Aorta (tissue), 5 donors: Measurements from ENCODE around the gene SPECC1. TPM values are rescaled to one million over a fixed set of nuclear protein-coding genes. Genes with fewer than 3 reads are reported as not detected.
"Not testable (repeated sequence)": the region's sequence is repeated elsewhere in the genome, so short reads cannot be mapped to it uniquely, and the experiment has no call there.

ENCODE experiments used
- ATAC-seq: fragments of 200-7000 bp; cut with Tn5 transposase; one replicate; pipeline ENCODE4 v1.9.1; 2022; ENCODE audit warnings: moderate library complexity; ENCODE audit not compliant: low FRiP score
- DNase-seq, 2 donors: peaks; one replicate each; pipeline ENCODE4 v3.0.0-alpha.2; 2020
- H3K27ac ChIP-seq, 2 donors: one replicate each; pipeline ENCODE4 v1.5.1; 2013; ENCODE audit warnings: low read length in 2 of 2, mild to moderate bottlenecking in 2 of 2, moderate library complexity in 2 of 2, control low read depth in 1 of 2, inconsistent platforms in 1 of 2, low read depth in 1 of 2
- H3K27me3 ChIP-seq, 2 donors: one replicate each; pipeline ENCODE4 v1.6.1; 2013; ENCODE audit warnings: control low read depth in 1 of 2, low read length in 1 of 2, mild to moderate bottlenecking in 1 of 2, moderate library complexity in 1 of 2; ENCODE audit not compliant: insufficient read depth in 2 of 2, control insufficient read depth in 1 of 2
- H3K36me3 ChIP-seq, 2 donors: one replicate each; pipeline ENCODE4 v1.6.1; 2013; ENCODE audit warnings: control low read depth in 1 of 2, low read length in 1 of 2, mild to moderate bottlenecking in 1 of 2; ENCODE audit not compliant: insufficient read depth in 2 of 2, control insufficient read depth in 1 of 2
- H3K4me1 ChIP-seq, 2 donors: one replicate each; pipeline ENCODE4 v1.6.1; 2013; ENCODE audit warnings: low read length in 2 of 2, control low read depth in 1 of 2, mild to moderate bottlenecking in 1 of 2, moderate library complexity in 1 of 2; ENCODE audit not compliant: insufficient read depth in 2 of 2, control insufficient read depth in 1 of 2
- H3K4me3 ChIP-seq, 2 donors: one replicate each; pipeline ENCODE4 v1.5.1; 2013; ENCODE audit warnings: low read length in 2 of 2, control low read depth in 1 of 2, mild to moderate bottlenecking in 1 of 2
- H3K9me3 ChIP-seq: one replicate; pipeline ENCODE4 v1.6.1; 2013; ENCODE audit warnings: mild to moderate bottlenecking, low read length; ENCODE audit not compliant: control insufficient read depth
- WGBS, 2 donors: extraction: QIAGEN DNeasy Blood & Tissue Kit; methylation state at CpG; one replicate each; pipeline ENCODE4 v1.1.7; 2013; 5-methylcytosine and 5-hydroxymethylcytosine counted together
- intact Hi-C, 2 donors: fragments of 100-400 bp; cut with DNase I; formaldehyde crosslinking; loops; one replicate each; pipeline versions ENCODE4 v1.14.2 to v1.15.0; 2022
- polyA plus RNA-seq, 2 donors: library from polyadenylated mRNA; stranded (reverse); fragments of 200-250 nt; gene quantifications; one replicate each; pipeline ENCODE4 v1.2.3, GENCODE V29; 2013
- total RNA-seq, 2 donors: library from RNA; stranded (reverse); fragmentation: NEBNext Ultra II Directional; extraction: Animal tissue kit (Norgen Biotek cat#: 25700); gene quantifications; one replicate each; pipeline ENCODE4 v1.2.1, GENCODE V29; 2021
- donor health status: healthy with polysubstance abuse.
- donor health status: Bipolar disorder and iron deficiency.
- donor health status: DM: no; HTN: no; CAD: no.
- donor health status: DM: no; HTN: no; CAD: no.
- donor health status: DM: yes; HTN: yes; CAD: no.

SPECC1 gene
- total and polyA plus RNA-seq, 4 donors, result 37.4 to 68.8 (median 50.3) TPM

GRCh38 chr17:20321357-20321756 is 312.2 kb downstream of the SPECC1 start:
- H3K9me3 ChIP-seq, DNase-seq, ATAC-seq, H3K4me1 ChIP-seq, H3K36me3 ChIP-seq, H3K27me3 ChIP-seq, H3K27ac ChIP-seq, H3K4me3 ChIP-seq: not testable (repeated sequence)
- WGBS, 2 donors, result 95 to 96% methylated on average over 25 to 32 of the region's 32 CpGs
- intact Hi-C loops, result loop anchor here in 1 of 2 donors (5.0 kb wide), 1 partner anchor 199 kb away; no protein-coding TSS in a partner anchor

DNA sequence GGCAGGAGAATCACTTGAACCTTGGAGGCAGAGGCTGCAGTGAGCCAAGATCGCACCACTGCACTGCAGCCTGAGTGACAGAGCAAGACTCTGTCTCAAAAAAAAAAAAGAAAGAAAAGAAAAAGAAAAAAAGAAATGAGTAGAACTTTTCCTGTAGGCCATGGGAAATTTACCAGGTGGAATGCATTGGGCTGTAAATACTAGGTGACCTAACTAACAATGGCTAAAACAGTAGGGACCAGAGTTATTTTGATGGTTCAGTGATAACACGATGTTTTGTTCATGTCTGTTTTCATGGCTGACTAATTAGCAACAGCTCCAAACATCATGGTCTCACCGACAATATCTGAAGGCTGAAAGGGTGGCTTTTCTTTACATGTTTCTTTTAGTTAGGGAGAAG is 318.6 kb downstream of the SPECC1 start:
- H3K9me3 ChIP-seq, H3K27ac ChIP-seq, H3K27me3 ChIP-seq, intact Hi-C loops, DNase-seq, H3K4me1 ChIP-seq, H3K4me3 ChIP-seq, ATAC-seq, H3K36me3 ChIP-seq: not testable (repeated sequence)
- WGBS, 2 donors, result 85 to 92% methylated on average over 3 of the region's 3 CpGs

DNA sequence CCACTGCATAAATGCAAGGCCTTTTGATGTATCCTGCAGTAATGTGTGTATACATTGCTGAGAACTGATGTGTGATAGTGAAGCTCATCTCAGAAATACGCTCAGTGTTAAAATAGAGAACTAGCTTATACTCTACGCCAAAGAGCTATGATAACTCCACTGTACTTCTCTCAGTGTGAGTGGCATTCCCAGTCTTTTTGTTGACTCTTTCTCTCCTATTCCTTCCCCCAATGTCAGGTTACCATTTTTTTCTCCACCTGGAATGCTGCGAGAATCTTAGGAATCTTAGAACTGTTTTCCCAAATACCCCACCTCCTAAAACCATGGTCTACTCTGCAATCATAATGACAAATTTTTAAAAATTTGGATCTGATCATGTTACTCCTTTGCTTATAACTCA is 342.2 kb downstream of the SPECC1 start:
- H3K27me3 ChIP-seq, ATAC-seq, H3K27ac ChIP-seq, H3K4me3 ChIP-seq, H3K36me3 ChIP-seq, H3K9me3 ChIP-seq, DNase-seq, intact Hi-C loops, H3K4me1 ChIP-seq: not testable (repeated sequence)
- 90% methylated on average over 3 of the region's 3 CpGs; no CpG with 5 or more reads in 1 of the 2 donors for WGBS, 2 donors

GRCh38 chr17:20352567-20352966 is 343.4 kb downstream of the SPECC1 start:
- H3K27ac ChIP-seq, intact Hi-C loops, H3K9me3 ChIP-seq, H3K4me3 ChIP-seq, H3K4me1 ChIP-seq, ATAC-seq, H3K36me3 ChIP-seq, DNase-seq, H3K27me3 ChIP-seq: not testable (repeated sequence)
- 80 to 83% methylated on average over 3 of the region's 3 CpGs for WGBS, 2 donors

DNA sequence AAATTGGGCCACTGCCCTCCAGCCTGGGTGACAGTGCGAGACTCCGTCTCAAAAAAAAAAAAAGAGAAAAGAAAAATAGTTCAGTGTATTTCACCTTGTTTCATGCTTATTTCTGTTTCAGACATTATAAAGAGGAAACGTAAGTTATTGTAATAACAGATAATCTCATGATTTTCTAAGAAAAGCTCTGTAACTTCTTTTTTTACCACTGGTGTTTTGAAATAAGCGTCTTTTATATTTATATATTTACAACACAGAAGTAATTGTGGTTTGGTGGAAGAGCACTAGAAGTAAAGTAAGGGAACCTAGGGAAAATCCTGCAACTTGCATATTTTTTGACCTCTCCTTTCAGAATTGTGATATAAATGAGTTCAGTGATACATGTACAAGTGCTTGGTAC is 354.7 kb downstream of the SPECC1 start:
- H3K9me3 ChIP-seq, H3K4me1 ChIP-seq, H3K4me3 ChIP-seq, H3K36me3 ChIP-seq, ATAC-seq, H3K27me3 ChIP-seq, intact Hi-C loops, H3K27ac ChIP-seq, DNase-seq: not testable (repeated sequence)
- WGBS, 2 donors, result 79 to 80% methylated on average over 4 of the region's 4 CpGs

Other genes with a start within 250 kb of the SPECC1 start
- 10 to 100 TPM; 21.9 to 28.9 TPM for gene ULK2, start 141.4 kb upstream of the SPECC1 start, total RNA-seq
- 10 to 100 TPM in 1 of 2 donors, 1 to 10 TPM in 1; 5.6 to 11.7 TPM for gene ULK2, start 141.4 kb upstream of the SPECC1 start, polyA plus RNA-seq
- 10 to 100 TPM; 36.0 to 48.7 TPM for gene AKAP10, start 31.5 kb upstream of the SPECC1 start, total RNA-seq
- gene AKAP10, start 31.5 kb upstream of the SPECC1 start, polyA plus RNA-seq, result 10 to 100 TPM in 1 of 2 donors, 1 to 10 TPM in 1; 5.8 to 15.3 TPM